Measurements from ENCODE around the gene CHST12.
"Not testable (repeated sequence)": the region's sequence is repeated elsewhere in the genome, so short reads cannot be mapped to it uniquely, and the experiment has no call there.

Gene CHST12

GRCh38 chr7:2437136-2437535 lies 33.7 kb downstream of the CHST12 start:
- no peak for DNase-seq (ENCODE audit: low spot score)

GRCh38 chr7:2437537-2438148 lies 34.2 kb downstream of the CHST12 start:
- DNase-seq (ENCODE audit: low spot score) = no peak

GRCh38 chr7:2438186-2438585 lies 34.8 kb downstream of the CHST12 start:
- DNase-seq (ENCODE audit: low spot score) = no peak

GRCh38 chr7:2438775-2439174 lies 35.4 kb downstream of the CHST12 start:
- no peak for DNase-seq (ENCODE audit: low spot score)

- no peak for DNase-seq (ENCODE audit: low spot score)
Observed at GRCh38 chr7:2440608-2441245, 37.3 kb downstream of the CHST12 start.

GRCh38 chr7:2441430-2442058 lies 38.1 kb downstream of the CHST12 start:
- DNase-seq (ENCODE audit: low spot score) = no peak

GRCh38 chr7:2443491-2443890 lies 40.1 kb downstream of the CHST12 start:
- DNase-seq (ENCODE audit: low spot score) = no peak

GRCh38 chr7:2444476-2444875 lies 41.1 kb downstream of the CHST12 start:
- no peak for DNase-seq (ENCODE audit: low spot score)

- no peak for DNase-seq (ENCODE audit: low spot score)
Observed at GRCh38 chr7:2445047-2445446, 41.6 kb downstream of the CHST12 start.

GRCh38 chr7:2445898-2446555 lies 42.6 kb downstream of the CHST12 start:
- no peak for DNase-seq (ENCODE audit: low spot score)

- DNase-seq (ENCODE audit: low spot score) = no peak
Observed at GRCh38 chr7:2446676-2447075, 43.3 kb downstream of the CHST12 start.

GRCh38 chr7:2450198-2451107 lies 47.0 kb downstream of the CHST12 start:
- no peak for DNase-seq (ENCODE audit: low spot score)

- DNase-seq (ENCODE audit: low spot score) = peak; percentile 90
Observed at GRCh38 chr7:2451171-2452073, 48.0 kb downstream of the CHST12 start.

- DNase-seq (ENCODE audit: low spot score) = peak; percentile 55
Observed at GRCh38 chr7:2452074-2452507, 48.7 kb downstream of the CHST12 start.

- DNase-seq (ENCODE audit: low spot score) = no peak
Observed at GRCh38 chr7:2452643-2453270, 49.3 kb downstream of the CHST12 start.

GRCh38 chr7:2453849-2454248 lies 50.4 kb downstream of the CHST12 start:
- not testable (repeated sequence) for DNase-seq (ENCODE audit: low spot score)

GRCh38 chr7:2459674-2460073 lies 56.3 kb downstream of the CHST12 start:
- peak; percentile 38 for DNase-seq (ENCODE audit: low spot score)

GRCh38 chr7:2460188-2460587 lies 56.8 kb downstream of the CHST12 start:
- peak; percentile 34 for DNase-seq (ENCODE audit: low spot score)

- no peak for DNase-seq (ENCODE audit: low spot score)
Observed at GRCh38 chr7:2460641-2461040, 57.2 kb downstream of the CHST12 start.

GRCh38 chr7:2461268-2462026 lies 58.0 kb downstream of the CHST12 start:
- no peak for DNase-seq (ENCODE audit: low spot score)

Measured in ecto neural progenitor cell (in vitro differentiated cells).